HG03025 (cell line): ENCODE data around the gene ANTXR1.
"Not testable (repeated sequence)": the region's sequence is repeated elsewhere in the genome, so short reads cannot be mapped to it uniquely, and the experiment has no call there.

Experiments used
- ATAC-seq: cut with Tn5 transposase; IDR thresholded peaks from one replicate; pipeline ENCODE4 v1.9.1; 2021; ENCODE audit warnings: mild to moderate bottlenecking, moderate library complexity; ENCODE audit not compliant: unreplicated experiment, low FRiP score

Gene ANTXR1

DNA sequence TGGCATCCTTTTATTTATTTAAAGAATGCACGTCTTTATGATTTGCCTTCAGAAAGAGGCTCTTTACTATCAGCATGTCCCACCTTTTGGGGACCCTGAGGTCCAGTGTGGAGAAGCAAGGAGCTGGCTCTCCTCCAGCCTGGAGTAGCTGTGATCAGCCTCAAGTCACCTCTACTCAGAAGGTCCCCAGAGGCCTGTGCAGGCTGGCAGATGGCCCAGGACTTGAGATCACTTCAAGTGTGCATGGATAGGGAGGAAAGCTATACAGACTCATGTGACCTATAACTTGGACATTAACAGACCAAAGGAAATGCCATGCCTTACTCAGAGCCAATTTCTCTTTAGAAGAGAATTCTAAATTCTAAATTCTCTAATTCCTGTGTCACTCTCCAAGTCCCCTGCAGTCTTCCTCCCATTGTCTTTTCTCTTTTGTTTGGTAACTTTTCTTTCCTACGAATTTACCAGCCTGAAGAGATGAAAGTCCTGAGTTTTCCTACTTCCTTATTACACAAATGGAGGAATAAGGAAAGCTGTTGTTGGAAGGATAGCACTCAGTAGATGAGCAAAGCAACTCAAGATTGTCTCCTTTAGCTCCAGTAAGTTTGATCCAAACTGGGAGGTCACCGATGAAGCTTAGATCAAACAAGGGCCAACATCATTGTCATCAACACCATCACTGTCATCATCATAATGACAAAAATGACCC is 210.1 kb downstream of the ANTXR1 start:
- no peak for ATAC-seq

DNA sequence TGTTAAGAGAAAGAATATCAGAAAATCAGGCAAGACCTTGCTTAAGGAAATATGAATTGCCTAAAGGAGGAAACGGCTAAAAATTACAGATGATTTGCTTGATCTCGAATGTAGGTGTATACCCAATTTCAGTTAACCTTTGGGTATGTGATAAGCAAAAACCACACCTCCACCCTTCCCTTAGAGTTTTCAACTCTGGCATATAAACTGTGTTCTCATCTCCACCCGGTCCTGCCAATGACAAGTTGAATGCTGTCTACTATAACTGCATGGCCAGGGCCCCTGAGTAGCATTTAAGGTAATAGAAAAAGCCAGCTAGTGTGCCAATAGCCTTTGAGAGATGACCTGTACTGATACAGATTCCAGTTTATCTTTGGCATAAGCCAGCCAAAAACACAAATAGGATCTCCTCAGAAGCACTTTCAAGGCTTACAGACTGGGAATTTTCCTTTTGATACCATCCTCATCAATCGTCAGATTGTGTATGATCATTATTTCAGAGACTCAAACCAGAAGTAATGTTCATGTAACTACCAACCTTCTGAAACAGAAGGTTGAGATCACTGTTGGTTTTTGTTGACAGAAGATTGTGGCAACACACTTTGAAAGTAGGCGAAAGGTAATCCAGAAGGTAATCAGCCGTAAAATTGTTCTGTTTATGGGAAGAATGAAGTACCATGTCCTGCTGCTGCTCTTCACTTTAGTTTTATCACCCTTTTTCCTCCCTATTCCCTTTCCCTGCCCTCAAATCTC is 211.0 kb downstream of the ANTXR1 start:
- no peak for ATAC-seq

DNA sequence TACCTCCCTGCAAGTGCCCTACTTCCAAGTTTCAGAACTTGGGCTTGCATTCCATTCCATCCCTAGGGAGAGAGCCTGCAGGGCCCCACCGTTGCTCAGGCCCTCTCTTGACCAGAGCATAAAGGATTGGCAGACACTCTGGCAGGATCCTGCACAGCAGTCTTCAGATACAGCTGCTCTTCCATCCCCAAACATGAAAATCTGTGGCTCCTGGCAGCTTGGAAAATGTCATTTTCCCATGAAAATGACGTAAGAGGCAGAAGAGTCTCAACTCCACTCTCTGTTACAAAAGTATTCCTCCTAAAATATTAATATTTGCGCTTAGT is 211.5 kb downstream of the ANTXR1 start:
- ATAC-seq = no peak

DNA sequence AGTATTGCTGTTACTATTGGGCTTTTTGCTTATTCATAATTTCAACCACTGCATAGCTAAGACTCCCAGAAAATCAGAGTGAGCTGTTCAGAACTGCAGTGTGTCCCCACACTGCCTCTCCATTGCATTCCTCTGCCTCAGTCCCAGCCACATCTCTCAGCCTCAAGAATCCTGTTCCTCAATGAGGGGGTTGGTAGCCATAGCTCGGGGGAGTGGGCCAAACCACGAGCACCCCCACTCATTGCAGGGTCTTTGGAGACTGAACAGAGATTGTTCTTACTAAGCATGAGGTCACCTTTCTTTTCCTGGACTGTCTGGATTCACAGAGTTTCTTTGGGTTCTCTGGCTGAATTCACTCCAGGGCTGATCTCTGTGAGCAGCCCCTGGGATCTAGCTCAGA is 213.0 kb downstream of the ANTXR1 start:
- no peak for ATAC-seq

DNA sequence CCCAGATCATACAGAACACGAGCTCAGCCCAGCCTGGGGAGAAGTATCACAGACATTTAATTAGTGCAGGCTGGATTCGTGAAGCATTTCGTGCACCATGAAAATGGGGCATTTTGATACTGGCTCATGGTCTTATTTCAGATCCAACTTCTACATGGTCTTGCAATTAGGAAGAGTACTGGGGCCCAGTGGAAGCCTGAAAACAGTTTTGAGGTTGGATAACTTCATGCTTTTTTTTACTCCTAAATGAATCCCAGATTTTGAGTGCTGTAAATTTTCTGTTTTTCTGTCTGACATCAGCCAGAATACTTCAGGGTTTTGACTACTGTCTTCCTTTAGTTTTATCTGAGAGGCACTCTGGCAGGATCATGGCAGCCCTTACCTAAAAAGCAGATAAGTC is 213.9 kb downstream of the ANTXR1 start:
- ATAC-seq = no peak

DNA sequence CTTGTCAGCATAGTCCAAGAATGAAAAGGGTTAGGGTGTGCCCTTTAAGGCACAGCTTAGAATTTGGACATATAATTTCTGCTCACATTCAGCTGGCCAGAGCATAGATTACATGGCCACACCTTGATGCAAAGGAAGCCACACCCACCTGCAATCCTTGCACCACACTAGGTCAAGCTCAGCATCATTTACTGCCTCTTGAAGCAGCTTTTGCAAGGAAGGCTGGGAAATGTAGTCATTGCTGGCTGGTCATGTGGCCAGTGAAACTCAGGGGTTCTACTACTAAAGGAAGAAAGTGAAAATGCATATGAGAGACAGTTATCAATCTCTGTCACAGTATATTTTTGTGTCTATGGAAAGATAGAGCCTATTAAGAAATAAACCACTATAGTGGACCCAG is 214.7 kb downstream of the ANTXR1 start:
- no peak for ATAC-seq

DNA sequence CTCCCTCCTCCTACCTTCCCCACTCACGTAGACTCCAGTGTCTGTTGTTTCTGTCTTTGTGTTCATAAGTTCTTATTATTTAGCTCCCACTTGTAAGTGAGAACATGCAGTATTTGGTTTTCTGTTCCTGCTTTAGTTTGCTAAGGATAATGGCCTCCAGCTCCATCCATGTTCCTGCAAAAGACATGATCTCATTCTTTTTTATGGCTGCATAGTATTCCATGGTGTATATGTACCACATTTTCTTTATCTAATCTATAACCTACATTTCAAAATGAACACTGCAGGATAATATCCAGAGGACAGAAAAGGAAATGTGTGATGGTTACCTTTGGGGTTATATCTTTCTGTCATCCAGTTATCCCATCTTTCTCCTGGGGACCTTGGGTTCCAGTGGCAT is 218.0 kb downstream of the ANTXR1 start:
- not testable (repeated sequence) for ATAC-seq

DNA sequence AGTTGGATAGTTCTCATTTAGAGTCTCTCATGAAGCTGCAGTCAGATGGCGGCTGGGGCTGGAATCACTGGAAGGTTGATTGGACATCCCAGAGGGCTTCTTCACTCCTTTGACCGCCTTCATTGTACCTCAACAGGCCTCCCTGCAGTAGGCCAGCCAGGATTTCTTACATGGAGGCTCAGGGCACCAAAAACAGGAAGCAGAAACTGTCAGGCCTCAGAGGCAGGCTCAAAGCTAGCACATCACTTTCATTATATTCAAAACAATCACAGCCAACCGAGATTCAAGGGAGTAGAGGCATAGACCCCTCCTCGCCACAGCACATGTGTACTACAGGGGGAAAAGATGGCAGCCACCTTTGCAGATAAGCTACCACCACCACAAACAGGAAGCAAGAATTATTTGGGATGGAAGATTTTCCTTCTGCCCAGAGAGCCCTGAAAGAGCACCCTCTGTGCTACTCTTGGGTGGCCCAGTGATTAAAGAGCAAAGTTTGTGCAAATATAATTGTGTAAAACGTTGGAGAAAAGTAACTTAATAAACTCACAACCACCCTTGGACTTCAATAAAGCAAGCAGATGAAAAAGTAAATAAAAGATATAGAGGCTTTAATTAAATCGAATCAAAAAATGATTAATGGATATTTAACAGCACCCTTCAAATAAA is 218.8 kb downstream of the ANTXR1 start:
- ATAC-seq = no peak

DNA sequence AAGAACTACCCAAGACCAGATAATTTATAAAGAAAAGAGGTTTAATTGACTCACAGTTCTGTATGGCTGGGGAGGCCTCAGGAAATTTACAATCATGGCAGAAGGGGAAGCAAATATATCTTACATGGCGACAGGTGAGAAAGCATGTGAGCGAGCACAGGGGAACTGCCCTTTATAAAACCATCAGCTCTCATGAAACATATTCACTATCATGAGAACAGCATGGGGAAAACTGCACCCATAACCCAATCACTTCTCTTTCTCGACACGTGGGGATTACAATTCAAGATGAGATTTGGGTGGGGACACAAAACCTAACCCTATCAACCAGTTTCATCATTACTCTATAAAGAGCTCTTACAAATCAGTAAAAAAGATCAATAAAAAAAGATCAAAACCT is 222.9 kb downstream of the ANTXR1 start:
- not testable (repeated sequence) for ATAC-seq

DNA sequence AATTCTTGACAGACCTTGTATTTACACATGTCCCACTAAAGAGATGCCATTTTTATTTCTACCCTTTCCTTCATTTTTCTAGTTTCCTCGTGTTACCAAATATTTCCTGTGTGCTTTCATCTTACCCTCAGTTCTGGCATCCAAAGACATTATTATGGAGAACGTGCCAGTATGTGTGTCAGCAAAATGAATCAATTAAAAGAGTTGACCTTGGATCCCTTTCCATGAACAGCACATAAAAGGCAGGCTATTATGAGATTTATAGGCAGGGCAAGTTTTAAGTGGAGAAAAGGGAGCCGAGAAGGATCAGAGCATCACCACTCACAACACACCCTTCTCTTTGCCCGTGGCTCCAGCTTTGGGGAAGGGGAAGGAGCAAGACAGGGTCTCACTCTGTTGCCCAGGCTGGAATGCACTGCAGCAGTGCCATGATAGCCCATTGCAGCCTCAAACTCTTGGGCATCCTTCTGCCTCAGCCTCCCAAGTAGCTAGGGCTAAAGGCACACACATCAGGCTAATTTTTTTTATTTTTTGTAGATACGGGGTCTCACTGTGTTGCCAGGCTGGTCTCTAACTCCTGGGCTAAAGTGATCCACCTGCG is 224.2 kb downstream of the ANTXR1 start:
- no peak for ATAC-seq

DNA sequence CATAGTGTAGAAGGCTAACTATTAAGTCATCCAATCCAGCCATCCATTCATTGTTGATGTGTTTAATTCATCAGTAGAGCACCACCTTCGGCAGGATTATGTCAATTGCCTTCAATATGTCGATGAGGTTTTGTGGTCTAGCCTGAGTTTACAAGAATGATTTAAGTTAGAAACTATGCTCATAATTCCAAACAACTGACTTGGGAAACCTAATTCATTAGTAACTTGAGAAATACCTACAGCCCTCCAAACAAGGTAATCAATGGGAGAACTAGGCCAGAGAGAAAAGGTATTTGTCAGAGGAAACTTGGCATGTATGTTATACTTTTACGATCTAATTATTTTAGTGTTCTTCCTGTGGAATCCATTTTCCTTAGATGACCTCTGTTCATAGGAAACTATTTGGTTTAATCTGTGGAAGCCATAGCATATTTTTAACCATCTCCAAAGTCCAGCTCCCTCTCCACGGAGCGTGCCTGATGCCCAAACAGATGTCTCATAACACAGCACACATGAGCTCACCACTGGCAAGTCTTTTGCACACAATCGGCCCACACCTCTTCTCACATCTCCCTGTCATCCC is 225.6 kb downstream of the ANTXR1 start:
- ATAC-seq = no peak

DNA sequence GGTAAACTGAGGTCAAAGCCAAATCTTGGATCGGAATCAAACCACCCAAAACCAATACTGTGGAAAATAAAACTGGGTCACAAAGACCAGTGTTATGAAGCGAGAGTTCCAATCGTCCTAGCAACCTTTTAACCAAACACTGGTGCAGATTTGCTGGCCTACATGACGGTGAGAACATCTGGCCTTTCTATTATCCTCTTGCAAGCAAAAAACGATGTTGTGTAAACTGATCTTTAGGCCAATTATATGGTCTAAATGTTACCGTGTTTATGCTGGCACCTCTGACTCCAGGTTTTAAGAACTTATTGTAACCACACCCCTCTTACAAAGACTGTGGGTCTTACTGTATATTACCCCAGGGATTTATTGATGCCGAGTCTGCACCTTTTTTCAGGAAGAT is 228.1 kb downstream of the ANTXR1 start:
- no peak for ATAC-seq

DNA sequence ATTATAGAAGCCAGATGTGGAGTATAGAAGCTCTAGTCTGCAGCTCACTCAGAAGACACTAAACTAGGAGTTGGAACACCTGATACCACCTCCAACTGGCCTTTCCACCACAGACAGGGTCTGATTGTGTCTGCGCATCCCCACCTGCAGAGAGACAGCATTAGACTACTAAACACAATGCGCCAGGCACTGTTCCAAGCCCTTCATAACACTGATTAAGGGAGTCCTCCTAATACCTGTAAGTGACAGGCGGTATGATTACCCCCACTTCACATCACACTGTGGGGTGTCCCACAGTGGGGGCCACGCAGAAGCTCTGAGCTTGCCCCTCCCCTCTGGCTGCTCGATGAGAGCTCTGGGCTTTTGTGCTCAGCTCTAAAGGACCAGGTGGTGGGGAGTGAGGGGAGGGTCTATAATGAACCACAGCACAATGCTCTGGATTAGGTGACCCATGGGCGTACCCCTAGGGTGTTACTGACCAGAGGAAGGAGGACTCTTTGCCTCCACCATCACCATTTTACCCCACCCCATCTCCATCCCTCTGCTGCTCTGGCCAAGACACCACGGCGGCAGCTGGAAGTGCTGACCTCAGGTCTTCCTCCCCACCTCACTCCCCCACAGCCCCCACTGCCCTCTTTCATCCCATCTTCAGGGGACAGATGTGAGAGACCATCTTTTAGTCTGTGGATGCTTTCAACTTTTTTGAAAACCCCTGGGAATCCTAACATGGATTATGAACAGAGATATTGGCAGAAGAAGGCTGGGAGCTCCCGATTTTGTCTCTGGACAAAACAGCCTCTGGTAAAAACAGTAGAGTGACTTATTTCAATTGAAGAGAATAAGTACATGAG is 228.9 kb downstream of the ANTXR1 start:
- ATAC-seq = no peak

DNA sequence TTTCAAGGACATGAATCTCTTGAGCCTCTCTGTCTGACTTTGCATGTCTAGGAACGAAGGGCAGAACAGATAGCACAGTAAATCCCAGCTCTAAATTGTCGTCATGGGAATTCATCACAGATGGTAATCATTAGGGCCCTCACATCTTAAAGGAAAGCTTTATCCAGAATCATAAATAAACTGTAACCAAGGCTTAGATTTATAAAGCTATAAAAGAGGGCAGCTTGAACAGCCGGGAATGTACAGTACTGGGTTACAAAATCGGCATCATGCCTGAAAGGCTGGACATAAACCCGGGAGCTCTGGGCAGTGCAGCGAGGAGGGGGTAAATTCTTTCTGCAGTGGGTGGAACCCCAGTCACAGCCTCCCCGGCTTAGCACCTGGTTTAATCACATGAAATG is 229.7 kb downstream of the ANTXR1 start:
- ATAC-seq = no peak

DNA sequence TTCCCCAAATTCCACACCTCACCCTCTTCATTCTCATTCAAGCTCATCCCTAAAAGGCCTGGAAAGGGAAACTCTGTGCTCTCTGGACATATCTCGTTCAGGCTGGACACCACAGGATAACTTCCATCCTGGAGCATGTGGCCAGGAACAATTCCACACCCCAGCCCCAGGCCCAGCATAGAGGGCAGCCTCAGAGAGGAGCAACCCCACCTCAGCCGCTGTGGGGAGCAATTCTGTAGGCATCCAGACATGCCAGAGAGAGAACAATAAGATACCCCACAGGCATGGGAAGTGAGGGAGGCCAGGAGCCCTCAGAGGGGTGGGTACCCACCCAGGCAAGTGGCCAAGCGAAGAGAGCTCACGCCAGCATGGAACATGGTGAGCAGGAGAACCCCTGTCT is 230.7 kb downstream of the ANTXR1 start:
- no peak for ATAC-seq

DNA sequence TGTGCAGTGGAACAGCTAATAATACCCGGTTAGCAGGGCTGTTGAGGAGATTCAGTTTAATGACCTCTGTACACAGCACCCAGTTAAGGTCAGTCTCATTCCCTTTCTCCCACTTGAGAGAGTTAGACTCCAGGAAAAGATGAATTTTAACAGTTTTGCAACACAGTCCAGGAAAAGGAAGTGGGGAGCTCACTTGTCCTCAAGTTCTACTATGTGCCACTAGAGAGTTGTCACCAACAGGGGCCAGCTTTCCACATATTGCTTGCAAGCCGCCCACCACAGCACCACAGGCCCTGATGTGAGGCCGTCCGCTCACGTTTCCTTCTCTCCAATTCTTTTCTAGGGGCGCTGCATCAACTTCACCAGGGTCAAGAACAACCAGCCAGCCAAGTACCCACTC is 231.9 kb downstream of the ANTXR1 start:
- ATAC-seq = no peak

DNA sequence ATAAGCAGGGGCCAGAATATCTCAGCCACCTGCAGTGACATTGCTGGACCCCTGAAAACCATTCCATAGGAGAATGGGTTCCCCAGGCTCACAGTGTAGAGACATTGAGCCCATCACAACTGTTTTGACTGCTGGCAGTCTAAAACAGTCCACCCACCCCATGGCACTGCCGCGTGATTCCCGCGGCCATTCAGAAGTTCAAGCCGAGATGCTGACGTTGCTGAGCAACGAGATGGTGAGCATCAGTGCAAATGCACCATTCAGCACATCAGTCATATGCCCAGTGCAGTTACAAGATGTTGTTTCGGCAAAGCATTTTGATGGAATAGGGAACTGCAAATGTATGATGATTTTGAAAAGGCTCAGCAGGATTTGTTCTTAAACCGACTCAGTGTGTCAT is 234.6 kb downstream of the ANTXR1 start:
- no peak for ATAC-seq

DNA sequence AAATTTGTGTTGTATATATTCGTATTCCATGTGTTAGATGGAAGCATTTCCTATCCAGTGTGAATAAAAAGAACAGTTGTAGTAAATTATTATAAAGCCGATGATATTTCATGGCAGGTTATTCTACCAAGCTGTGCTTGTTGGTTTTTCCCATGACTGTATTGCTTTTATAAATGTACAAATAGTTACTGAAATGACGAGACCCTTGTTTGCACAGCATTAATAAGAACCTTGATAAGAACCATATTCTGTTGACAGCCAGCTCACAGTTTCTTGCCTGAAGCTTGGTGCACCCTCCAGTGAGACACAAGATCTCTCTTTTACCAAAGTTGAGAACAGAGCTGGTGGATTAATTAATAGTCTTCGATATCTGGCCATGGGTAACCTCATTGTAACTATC is 235.3 kb downstream of the ANTXR1 start:
- ATAC-seq = no peak

DNA sequence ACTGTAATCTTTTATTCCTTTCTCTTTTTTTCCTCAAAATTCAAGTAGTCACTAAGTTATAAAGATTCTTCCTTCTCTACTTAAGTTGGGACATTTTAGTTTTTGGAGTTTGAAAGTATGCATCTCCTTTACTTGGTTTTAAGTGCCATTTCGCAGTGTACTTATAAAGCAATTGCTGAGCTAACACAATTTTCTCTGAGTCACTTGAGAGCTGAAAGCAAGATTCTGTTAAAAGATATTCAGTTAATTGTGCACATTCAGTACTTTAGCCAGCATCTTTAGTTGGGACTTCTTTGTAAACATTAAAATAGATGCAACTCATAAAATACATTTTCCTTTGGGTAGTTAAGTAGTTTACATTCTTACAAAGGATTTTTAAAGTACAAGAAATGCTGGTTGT is 238.0 kb downstream of the ANTXR1 start:
- no peak for ATAC-seq

DNA sequence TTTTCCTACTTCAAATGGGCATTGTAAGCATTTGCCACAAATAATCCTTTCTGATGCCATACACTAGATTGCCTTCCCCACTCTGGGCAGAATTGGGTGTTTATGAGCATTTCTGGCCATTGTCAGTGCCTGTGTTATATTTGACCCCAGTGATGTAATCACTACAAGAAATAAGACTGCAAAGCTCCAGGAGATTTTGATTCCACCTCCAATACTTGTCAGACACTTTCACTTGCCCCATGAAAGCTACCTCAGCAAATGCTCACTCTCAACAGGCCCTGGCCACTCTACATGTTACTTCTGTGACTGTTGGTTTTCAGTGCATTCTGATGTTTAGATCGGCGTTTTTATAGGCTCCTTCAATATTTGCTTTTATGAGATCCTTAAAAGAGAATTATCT is 239.0 kb downstream of the ANTXR1 start:
- ATAC-seq = no peak
